ENCODE results near the gene UBE2V1.
"Not testable (repeated sequence)": the region's sequence is repeated elsewhere in the genome, so short reads cannot be mapped to it uniquely, and the experiment has no call there.

Gene UBE2V1

GRCh38 chr20:50137702-50138101 is 24.8 kb upstream of the UBE2V1 start:
- not testable (repeated sequence) for DNase-seq (ENCODE audit: low read depth, low spot score)

- DNase-seq (ENCODE audit: low read depth, low spot score), result no peak
Measured at GRCh38 chr20:50136822-50137599, 24.1 kb upstream of the UBE2V1 start.

- not testable (repeated sequence) for DNase-seq (ENCODE audit: low read depth, low spot score)
Measured at GRCh38 chr20:50135157-50135556, 22.2 kb upstream of the UBE2V1 start.

GRCh38 chr20:50133474-50134217 is 20.7 kb upstream of the UBE2V1 start:
- DNase-seq (ENCODE audit: low read depth, low spot score), result no peak

- no peak for DNase-seq (ENCODE audit: low read depth, low spot score)
Measured at GRCh38 chr20:50133041-50133440, 20.1 kb upstream of the UBE2V1 start.

- DNase-seq (ENCODE audit: low read depth, low spot score), result no peak
Measured at GRCh38 chr20:50130995-50131394, 18.0 kb upstream of the UBE2V1 start.

GRCh38 chr20:50130356-50130723 is 17.4 kb upstream of the UBE2V1 start:
- no peak for DNase-seq (ENCODE audit: low read depth, low spot score)

GRCh38 chr20:50129662-50130355 is 16.9 kb upstream of the UBE2V1 start:
- DNase-seq (ENCODE audit: low read depth, low spot score), result no peak

- no peak for DNase-seq (ENCODE audit: low read depth, low spot score)
Measured at GRCh38 chr20:50128520-50128905, 15.6 kb upstream of the UBE2V1 start.

GRCh38 chr20:50127587-50128519 is 14.9 kb upstream of the UBE2V1 start:
- DNase-seq (ENCODE audit: low read depth, low spot score), result no peak

- no peak for DNase-seq (ENCODE audit: low read depth, low spot score)
Measured at GRCh38 chr20:50126662-50127061, 13.7 kb upstream of the UBE2V1 start.

GRCh38 chr20:50125279-50125678 is 12.3 kb upstream of the UBE2V1 start:
- DNase-seq (ENCODE audit: low read depth, low spot score), result no peak

GRCh38 chr20:50124496-50124895 is 11.5 kb upstream of the UBE2V1 start:
- DNase-seq (ENCODE audit: low read depth, low spot score), result no peak

- DNase-seq (ENCODE audit: low read depth, low spot score), result no peak
Measured at GRCh38 chr20:50123418-50123817, 10.5 kb upstream of the UBE2V1 start.

- no peak for DNase-seq (ENCODE audit: low read depth, low spot score)
Measured at GRCh38 chr20:50122763-50123162, 9.8 kb upstream of the UBE2V1 start.

GRCh38 chr20:50121858-50122271 is 8.9 kb upstream of the UBE2V1 start:
- no peak for DNase-seq (ENCODE audit: low read depth, low spot score)

GRCh38 chr20:50120935-50121693 is 8.2 kb upstream of the UBE2V1 start:
- peak; percentile 40 for DNase-seq (ENCODE audit: low read depth, low spot score)

- DNase-seq (ENCODE audit: low read depth, low spot score), result no peak
Measured at GRCh38 chr20:50118203-50118602, 5.3 kb upstream of the UBE2V1 start.

- DNase-seq (ENCODE audit: low read depth, low spot score), result no peak
Measured at GRCh38 chr20:50116368-50116999, 3.5 kb upstream of the UBE2V1 start.

All from iPS DF 19.7 (cell line).